HEK293 (cell line): ENCODE results near the gene ANTXR2.

Experiments used
- CTCF ChIA-PET: fragments of 350-600 bp; formaldehyde crosslinking; extraction: SDS; loops from one replicate; lab custom pipeline; 2021; ENCODE audit warnings: antibody characterized with exemption; lab: Yijun Ruan, JAX
- POLR2A ChIA-PET: fragments of 300-600 bp; formaldehyde crosslinking; extraction: SDS; loops from one replicate; lab custom pipeline; 2020; ENCODE audit warnings: antibody characterized with exemption, inconsistent platforms; lab: Yijun Ruan, JAX
- H3K27ac ChIP-seq: fragments of 200-500 bp; sonication (Bioruptor generic); 2 replicates; pipeline ENCODE4 v1.5.1; 2014; ENCODE audit warnings: low read depth, low read length, control low read depth, inconsistent platforms; ENCODE audit errors: extremely low read depth
- H3K36me3 ChIP-seq, 2 experiments: fragments of 200-500 bp in 1 of 2; sonication (Bioruptor generic) in 1 of 2; 1 replicate in 1 of 2; 2 replicates in 1 of 2; pipeline ENCODE4 v1.5.1; 2014 to 2017; ENCODE audit warnings: inconsistent platforms in 2 of 2, low read length in 2 of 2; ENCODE audit not compliant: control insufficient read depth in 2 of 2, insufficient read depth in 1 of 2
- H3K4me1 ChIP-seq: fragments of 200-500 bp; sonication (Bioruptor generic); 2 replicates; pipeline ENCODE4 v1.5.1; 2014; ENCODE audit warnings: mild to moderate bottlenecking, low read length, inconsistent platforms; ENCODE audit not compliant: control insufficient read depth, insufficient read depth
- H3K4me3 ChIP-seq: 2 replicates; pipeline ENCODE4 v1.5.1; 2011; ENCODE audit warnings: low read depth, mild to moderate bottlenecking, control low read depth, low read length, moderate library complexity
- H3K9me3 ChIP-seq: fragments of 200-500 bp; sonication (Bioruptor generic); 2 replicates; pipeline ENCODE4 v1.5.1; 2014; ENCODE audit warnings: low read depth, low read length, inconsistent platforms; ENCODE audit not compliant: control insufficient read depth, insufficient read depth
- BCL11A ChIP-seq: fragments of 450-650 bp; formaldehyde crosslinking; IDR thresholded peaks from 2 replicates; pipeline ENCODE4 v1.5.1; 2016; ENCODE audit warnings: low read depth, missing biosample characterization, missing genetic modification characterization
- FEZF1 ChIP-seq: fragments of 450-650 bp; formaldehyde crosslinking; IDR thresholded peaks from 2 replicates; pipeline ENCODE4 v1.5.1; 2016; ENCODE audit warnings: missing biosample characterization, missing genetic modification characterization
- GLIS1 ChIP-seq: fragments of 450-650 bp; formaldehyde crosslinking; IDR thresholded peaks from 2 replicates; pipeline ENCODE4 v1.5.1; 2016; ENCODE audit warnings: missing biosample characterization, missing genetic modification characterization
- HOXC10 ChIP-seq: sonication (generic); formaldehyde crosslinking; IDR thresholded peaks from 2 replicates; pipeline ENCODE4 v1.8.1; 2023; ENCODE audit warnings: mild to moderate bottlenecking, missing genetic modification reagents
- KLF1 ChIP-seq: fragments of 450-650 bp; formaldehyde crosslinking; IDR thresholded peaks from 2 replicates; pipeline ENCODE4 v1.5.1; 2016; ENCODE audit warnings: missing biosample characterization, missing genetic modification characterization
- OSR2 ChIP-seq: fragments of 450-650 bp; formaldehyde crosslinking; IDR thresholded peaks from 2 replicates; pipeline ENCODE4 v1.5.1; 2016; ENCODE audit warnings: missing biosample characterization, missing genetic modification characterization
- SP7 ChIP-seq: fragments of 450-650 bp; formaldehyde crosslinking; IDR thresholded peaks from 2 replicates; pipeline ENCODE4 v1.5.1; 2016; ENCODE audit warnings: missing biosample characterization, missing genetic modification characterization
- ZBTB8A ChIP-seq: fragments of 450-650 bp; formaldehyde crosslinking; IDR thresholded peaks from 2 replicates; pipeline ENCODE4 v1.5.1; 2016; ENCODE audit warnings: missing biosample characterization, missing genetic modification characterization
- ZNF114 ChIP-seq: fragments of 450-650 bp; formaldehyde crosslinking; IDR thresholded peaks from 2 replicates; pipeline ENCODE4 v1.5.0; 2017; ENCODE audit warnings: missing biosample characterization, missing genetic modification characterization
- ZNF133 ChIP-seq: fragments of 450-650 bp; formaldehyde crosslinking; IDR thresholded peaks from 2 replicates; pipeline ENCODE4 v1.5.1; 2016; ENCODE audit warnings: missing biosample characterization, missing genetic modification characterization
- ZNF16 ChIP-seq: fragments of 450-650 bp; formaldehyde crosslinking; IDR thresholded peaks from 2 replicates; pipeline ENCODE4 v1.5.1; 2016; ENCODE audit warnings: low read depth, missing biosample characterization, missing genetic modification characterization
- ZNF184 ChIP-seq: fragments of 450-650 bp; IDR thresholded peaks from 2 replicates; pipeline ENCODE4 v1.5.1; 2018; ENCODE audit warnings: missing biosample characterization, mild to moderate bottlenecking, missing genetic modification characterization
- ZNF23 ChIP-seq: fragments of 450-650 bp; formaldehyde crosslinking; IDR thresholded peaks from 2 replicates; pipeline ENCODE4 v1.5.1; 2016; ENCODE audit warnings: missing biosample characterization, missing genetic modification characterization, borderline replicate concordance
- ZNF510 ChIP-seq: fragments of 450-650 bp; formaldehyde crosslinking; IDR thresholded peaks from 2 replicates; pipeline ENCODE4 v1.5.1; 2018; ENCODE audit warnings: mild to moderate bottlenecking, missing genetic modification characterization, missing biosample characterization; ENCODE audit not compliant: insufficient replicate concordance
- ZNF560 ChIP-seq: fragments of 450-650 bp; formaldehyde crosslinking; IDR thresholded peaks from 2 replicates; pipeline ENCODE4 v1.5.1; 2017; ENCODE audit warnings: missing biosample characterization, missing genetic modification characterization, borderline replicate concordance
- ZNF596 ChIP-seq: fragments of 450-650 bp; IDR thresholded peaks from 2 replicates; pipeline ENCODE4 v1.5.0; 2018; ENCODE audit warnings: missing biosample characterization, mild to moderate bottlenecking, missing genetic modification characterization, moderate library complexity
- ZNF664 ChIP-seq: fragments of 450-650 bp; formaldehyde crosslinking; IDR thresholded peaks from 2 replicates; pipeline ENCODE4 v1.5.1; 2016; ENCODE audit warnings: missing biosample characterization, missing genetic modification characterization
- ZNF670 ChIP-seq: fragments of 450-650 bp; formaldehyde crosslinking; IDR thresholded peaks from 2 replicates; pipeline ENCODE4 v1.5.1; 2016; ENCODE audit warnings: missing biosample characterization, missing genetic modification characterization, low read depth
- ZNF677 ChIP-seq: fragments of 450-650 bp; IDR thresholded peaks from 2 replicates; pipeline ENCODE4 v1.5.0; 2018; ENCODE audit warnings: missing biosample characterization, mild to moderate bottlenecking, missing genetic modification characterization, moderate library complexity
- ZNF776 ChIP-seq: fragments of 450-650 bp; formaldehyde crosslinking; IDR thresholded peaks from 2 replicates; pipeline ENCODE4 v1.5.0; 2017; ENCODE audit warnings: missing biosample characterization, missing genetic modification characterization, borderline replicate concordance
- TF ChIP-seq, protein P1 (sequence below): fragments of 450-650 bp; IDR thresholded peaks from 2 replicates; pipeline ENCODE4 v1.5.1; 2018; ENCODE audit warnings: missing biosample characterization, missing genetic modification characterization
- TF ChIP-seq, protein P2 (sequence below): fragments of 450-650 bp; formaldehyde crosslinking; IDR thresholded peaks from 2 replicates; pipeline ENCODE4 v1.5.1; 2016; ENCODE audit warnings: missing biosample characterization, missing genetic modification characterization, low read depth
- TF ChIP-seq, protein P3 (sequence below): fragments of 450-650 bp; formaldehyde crosslinking; IDR thresholded peaks from 2 replicates; pipeline ENCODE4 v1.5.1; 2016; ENCODE audit warnings: missing biosample characterization, missing genetic modification characterization
- TF ChIP-seq, protein P4 (sequence below): fragments of 450-650 bp; formaldehyde crosslinking; IDR thresholded peaks from 2 replicates; pipeline ENCODE4 v1.5.1; 2016; ENCODE audit warnings: missing biosample characterization, missing genetic modification characterization
- TF ChIP-seq, protein P5 (sequence below): fragments of 450-650 bp; formaldehyde crosslinking; IDR thresholded peaks from 2 replicates; pipeline ENCODE4; 2016; ENCODE audit warnings: missing biosample characterization, missing genetic modification characterization
- TF ChIP-seq, protein P6 (sequence below): fragments of 450-650 bp; formaldehyde crosslinking; IDR thresholded peaks from 2 replicates; pipeline ENCODE4 v1.5.1; 2016; ENCODE audit warnings: missing biosample characterization, missing genetic modification characterization

ANTXR2 gene

DNA sequence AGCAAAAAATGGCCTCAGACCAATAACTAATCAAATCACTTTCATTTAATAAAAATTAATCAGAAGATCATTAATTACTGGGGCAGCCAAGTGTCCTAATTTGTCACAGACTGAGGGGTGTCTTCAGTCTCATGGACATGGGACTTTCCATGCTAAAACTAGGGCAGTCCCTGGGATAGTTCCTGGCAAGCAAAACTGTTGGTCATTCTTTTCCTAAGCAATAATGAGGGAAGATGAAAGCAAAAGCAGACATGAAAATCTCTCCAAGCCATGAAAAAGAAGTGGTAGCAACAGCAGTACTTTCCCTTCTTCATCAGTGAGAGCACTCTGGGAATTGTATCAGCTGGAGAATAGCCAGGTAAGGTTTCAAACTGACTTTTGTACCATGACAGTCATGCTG, 3.7 kb upstream of the ANTXR2 start:
- CTCF ChIA-PET = no interaction called here
- Histone ChIP-seq H3K9me3 (no peaks in the 10 kb centered on the region), H3K4me3 (no peak overlapping the region), H3K4me1 (no peaks in the 10 kb centered on the region), H3K36me3 (no peaks in the 10 kb centered on the region), H3K27ac (no peak overlapping the region)
- no peak for TF ChIP-seq KLF1 (tag by site-specific recombination)
- no peak for TF ChIP-seq ZNF677 (tag by site-specific recombination)
- no peak for TF ChIP-seq HOXC10 (CRISPR knock-in tag)
- no peak for TF ChIP-seq BCL11A (tag by site-specific recombination)
- TF ChIP-seq FEZF1 = no peak
- TF ChIP-seq, protein P1, sequence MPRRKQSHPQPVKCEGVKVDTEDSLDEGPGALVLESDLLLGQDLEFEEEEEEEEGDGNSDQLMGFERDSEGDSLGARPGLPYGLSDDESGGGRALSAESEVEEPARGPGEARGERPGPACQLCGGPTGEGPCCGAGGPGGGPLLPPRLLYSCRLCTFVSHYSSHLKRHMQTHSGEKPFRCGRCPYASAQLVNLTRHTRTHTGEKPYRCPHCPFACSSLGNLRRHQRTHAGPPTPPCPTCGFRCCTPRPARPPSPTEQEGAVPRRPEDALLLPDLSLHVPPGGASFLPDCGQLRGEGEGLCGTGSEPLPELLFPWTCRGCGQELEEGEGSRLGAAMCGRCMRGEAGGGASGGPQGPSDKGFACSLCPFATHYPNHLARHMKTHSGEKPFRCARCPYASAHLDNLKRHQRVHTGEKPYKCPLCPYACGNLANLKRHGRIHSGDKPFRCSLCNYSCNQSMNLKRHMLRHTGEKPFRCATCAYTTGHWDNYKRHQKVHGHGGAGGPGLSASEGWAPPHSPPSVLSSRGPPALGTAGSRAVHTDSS = no peak
- TF ChIP-seq ZNF560 (tag by site-specific recombination) = no peak
- TF ChIP-seq ZNF16 (tag by site-specific recombination) = no peak
- TF ChIP-seq ZNF670 (tag by site-specific recombination) = no peak
- TF ChIP-seq, protein P2, sequence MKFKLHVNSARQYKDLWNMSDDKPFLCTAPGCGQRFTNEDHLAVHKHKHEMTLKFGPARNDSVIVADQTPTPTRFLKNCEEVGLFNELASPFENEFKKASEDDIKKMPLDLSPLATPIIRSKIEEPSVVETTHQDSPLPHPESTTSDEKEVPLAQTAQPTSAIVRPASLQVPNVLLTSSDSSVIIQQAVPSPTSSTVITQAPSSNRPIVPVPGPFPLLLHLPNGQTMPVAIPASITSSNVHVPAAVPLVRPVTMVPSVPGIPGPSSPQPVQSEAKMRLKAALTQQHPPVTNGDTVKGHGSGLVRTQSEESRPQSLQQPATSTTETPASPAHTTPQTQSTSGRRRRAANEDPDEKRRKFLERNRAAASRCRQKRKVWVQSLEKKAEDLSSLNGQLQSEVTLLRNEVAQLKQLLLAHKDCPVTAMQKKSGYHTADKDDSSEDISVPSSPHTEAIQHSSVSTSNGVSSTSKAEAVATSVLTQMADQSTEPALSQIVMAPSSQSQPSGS (tag by site-specific recombination) = no peak
- TF ChIP-seq ZNF664 (tag by site-specific recombination) = no peak
- no peak for TF ChIP-seq ZNF23 (tag by site-specific recombination)
- no peak for TF ChIP-seq SP7 (tag by site-specific recombination)
- TF ChIP-seq OSR2 = no peak
- no peak for TF ChIP-seq GLIS1 (tag by site-specific recombination)
- no peak for TF ChIP-seq ZNF510 (tag by site-specific recombination)
- no peak for TF ChIP-seq ZNF596 (tag by site-specific recombination)
- TF ChIP-seq ZBTB8A (tag by site-specific recombination) = no peak
- POLR2A ChIA-PET = no interaction called here

DNA sequence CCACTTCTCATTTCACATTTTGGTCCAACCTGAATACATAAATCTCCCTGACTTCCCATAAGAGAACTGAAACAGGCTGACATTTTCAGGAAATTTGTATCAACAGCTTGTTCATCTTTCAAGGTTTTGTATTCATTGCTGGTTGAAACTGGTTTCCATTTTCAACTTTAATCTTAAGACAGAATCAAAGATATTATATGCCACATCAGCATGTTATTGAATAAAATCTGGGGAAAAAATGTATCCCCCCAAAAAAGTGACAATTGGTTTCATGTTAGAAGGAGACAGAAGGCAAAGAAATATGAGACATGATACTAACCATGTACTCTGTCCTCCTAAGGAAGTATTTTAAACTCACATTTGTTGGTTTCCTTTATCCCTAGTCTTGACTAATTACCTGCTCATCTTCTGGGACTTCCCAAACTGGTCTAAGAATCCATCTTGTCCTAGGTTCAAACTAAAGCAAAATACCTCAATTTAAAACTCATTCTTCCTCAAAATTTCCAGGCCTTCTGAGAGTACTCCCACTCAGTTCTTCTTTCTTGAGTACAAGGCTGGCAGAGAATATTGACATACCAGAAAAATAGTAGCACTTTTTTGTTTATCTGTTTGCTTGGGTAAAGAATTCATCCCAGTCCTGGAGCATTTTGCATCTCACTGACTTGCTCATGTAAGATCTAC, 3.1 kb upstream of the ANTXR2 start:
- H3K4me1 ChIP-seq = no peaks in the 10 kb centered on the region
- no peaks in the 10 kb centered on the region for H3K36me3 ChIP-seq
- H3K27ac ChIP-seq = no peak overlapping the region
- CTCF ChIA-PET = no interaction called here
- H3K9me3 ChIP-seq = no peaks in the 10 kb centered on the region
- POLR2A ChIA-PET = no interaction called here
- TF ChIP-seq ZNF184 (no peak), ZNF114 (no peak), ZNF776 (tag by site-specific recombination) (no peak), ZNF133 (tag by site-specific recombination) (no peak), BCL11A (tag by site-specific recombination) (no peak)
- TF ChIP-seq, protein P3, sequence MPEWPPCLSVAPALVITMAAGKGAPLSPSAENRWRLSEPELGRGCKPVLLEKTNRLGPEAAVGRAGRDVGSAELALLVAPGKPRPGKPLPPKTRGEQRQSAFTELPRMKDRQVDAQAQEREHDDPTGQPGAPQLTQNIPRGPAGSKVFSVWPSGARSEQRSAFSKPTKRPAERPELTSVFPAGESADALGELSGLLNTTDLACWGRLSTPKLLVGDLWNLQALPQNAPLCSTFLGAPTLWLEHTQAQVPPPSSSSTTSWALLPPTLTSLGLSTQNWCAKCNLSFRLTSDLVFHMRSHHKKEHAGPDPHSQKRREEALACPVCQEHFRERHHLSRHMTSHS = no peak
- TF ChIP-seq, protein P4, sequence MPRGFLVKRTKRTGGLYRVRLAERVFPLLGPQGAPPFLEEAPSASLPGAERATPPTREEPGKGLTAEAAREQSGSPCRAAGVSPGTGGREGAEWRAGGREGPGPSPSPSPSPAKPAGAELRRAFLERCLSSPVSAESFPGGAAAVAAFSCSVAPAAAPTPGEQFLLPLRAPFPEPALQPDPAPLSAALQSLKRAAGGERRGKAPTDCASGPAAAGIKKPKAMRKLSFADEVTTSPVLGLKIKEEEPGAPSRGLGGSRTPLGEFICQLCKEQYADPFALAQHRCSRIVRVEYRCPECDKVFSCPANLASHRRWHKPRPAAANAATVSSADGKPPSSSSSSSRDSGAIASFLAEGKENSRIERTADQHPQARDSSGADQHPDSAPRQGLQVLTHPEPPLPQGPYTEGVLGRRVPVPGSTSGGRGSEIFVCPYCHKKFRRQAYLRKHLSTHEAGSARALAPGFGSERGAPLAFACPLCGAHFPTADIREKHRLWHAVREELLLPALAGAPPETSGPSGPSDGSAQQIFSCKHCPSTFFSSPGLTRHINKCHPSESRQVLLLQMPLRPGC (tag by site-specific recombination) = no peak
- TF ChIP-seq, protein P5, sequence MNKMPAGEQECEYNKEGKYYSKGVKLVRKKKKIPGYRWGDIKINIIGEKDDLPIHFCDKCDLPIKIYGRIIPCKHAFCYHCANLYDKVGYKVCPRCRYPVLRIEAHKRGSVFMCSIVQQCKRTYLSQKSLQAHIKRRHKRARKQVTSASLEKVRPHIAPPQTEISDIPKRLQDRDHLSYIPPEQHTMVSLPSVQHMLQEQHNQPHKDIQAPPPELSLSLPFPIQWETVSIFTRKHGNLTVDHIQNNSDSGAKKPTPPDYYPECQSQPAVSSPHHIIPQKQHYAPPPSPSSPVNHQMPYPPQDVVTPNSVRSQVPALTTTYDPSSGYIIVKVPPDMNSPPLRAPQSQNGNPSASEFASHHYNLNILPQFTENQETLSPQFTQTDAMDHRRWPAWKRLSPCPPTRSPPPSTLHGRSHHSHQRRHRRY (tag by site-specific recombination) = no peak
- TF ChIP-seq, protein P6, sequence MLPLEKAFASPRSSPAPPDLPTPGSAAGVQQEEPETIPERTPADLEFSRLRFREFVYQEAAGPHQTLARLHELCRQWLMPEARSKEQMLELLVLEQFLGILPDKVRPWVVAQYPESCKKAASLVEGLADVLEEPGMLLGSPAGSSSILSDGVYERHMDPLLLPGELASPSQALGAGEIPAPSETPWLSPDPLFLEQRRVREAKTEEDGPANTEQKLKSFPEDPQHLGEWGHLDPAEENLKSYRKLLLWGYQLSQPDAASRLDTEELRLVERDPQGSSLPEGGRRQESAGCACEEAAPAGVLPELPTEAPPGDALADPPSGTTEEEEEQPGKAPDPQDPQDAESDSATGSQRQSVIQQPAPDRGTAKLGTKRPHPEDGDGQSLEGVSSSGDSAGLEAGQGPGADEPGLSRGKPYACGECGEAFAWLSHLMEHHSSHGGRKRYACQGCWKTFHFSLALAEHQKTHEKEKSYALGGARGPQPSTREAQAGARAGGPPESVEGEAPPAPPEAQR (tag by site-specific recombination) = no peak
- no peak overlapping the region for H3K4me3 ChIP-seq
